MM.1S (cell line): Measurements from ENCODE around the gene THOP1.

Experiments
- DNase-seq: peaks from one replicate; pipeline ENCODE4 v3.0.0-alpha.2; 2015
- H2AFZ ChIP-seq: fragments of 300-600 bp; sonication (generic); 2 replicates; pipeline ENCODE4 v1.6.0; 2016; ENCODE audit warnings: antibody characterized with exemption, low read length
- H3F3A ChIP-seq: fragments of 300-600 bp; sonication (generic); 2 replicates; pipeline ENCODE4 v1.6.1; 2016; ENCODE audit warnings: mild to moderate bottlenecking, antibody characterized with exemption, low read length, moderate library complexity, mixed read lengths; ENCODE audit not compliant: insufficient read depth
- H3K27ac ChIP-seq: fragments of 300-600 bp; sonication (generic); 2 replicates; pipeline ENCODE4 v1.5.1; 2016; ENCODE audit warnings: mild to moderate bottlenecking, low read length
- H3K27me3 ChIP-seq: fragments of 300-600 bp; sonication (generic); replicated peaks from 2 replicates; pipeline ENCODE4 v1.6.0; 2016; ENCODE audit warnings: low read length; ENCODE audit not compliant: insufficient read depth
- H3K36me3 ChIP-seq: fragments of 300-600 bp; sonication (generic); replicated peaks from 2 replicates; pipeline ENCODE4 v1.6.1; 2016; ENCODE audit warnings: mild to moderate bottlenecking, low read length, mixed read lengths; ENCODE audit not compliant: insufficient read depth
- H3K4me1 ChIP-seq: fragments of 300-600 bp; sonication (generic); 2 replicates; pipeline ENCODE4 v1.6.1; 2016; ENCODE audit warnings: low read length, mixed read lengths
- H3K4me2 ChIP-seq: fragments of 300-600 bp; sonication (generic); 2 replicates; pipeline ENCODE4 v1.6.0; 2016; ENCODE audit warnings: low read depth, low read length
- H3K4me3 ChIP-seq: fragments of 300-600 bp; sonication (generic); 2 replicates; pipeline ENCODE4 v1.5.1; 2016; ENCODE audit warnings: low read length, mixed read lengths
- H3K79me2 ChIP-seq: fragments of 300-600 bp; sonication (generic); 2 replicates; pipeline ENCODE4 v1.6.1; 2016; ENCODE audit warnings: mixed run types, low read length, mixed read lengths
- H3K9ac ChIP-seq: fragments of 300-600 bp; sonication (generic); 2 replicates; pipeline ENCODE4 v1.6.1; 2016; ENCODE audit warnings: low read length, mixed read lengths
- H3K9me2 ChIP-seq: fragments of 300-600 bp; sonication (generic); replicated peaks from 2 replicates; pipeline ENCODE4 v1.6.1; 2016; ENCODE audit warnings: mild to moderate bottlenecking, low read length, mixed read lengths; ENCODE audit not compliant: insufficient read depth
- H3K9me3 ChIP-seq: fragments of 300-600 bp; sonication (generic); replicated peaks from 2 replicates; pipeline ENCODE4 v1.6.1; 2016; ENCODE audit warnings: mild to moderate bottlenecking, low read length, mixed read lengths; ENCODE audit not compliant: insufficient read depth
- H4K20me1 ChIP-seq: fragments of 300-600 bp; sonication (generic); 2 replicates; pipeline ENCODE4 v1.6.1; 2016; ENCODE audit warnings: mild to moderate bottlenecking, low read length, moderate library complexity, mixed read lengths; ENCODE audit not compliant: insufficient read depth
- EZH2 ChIP-seq: fragments of 300-600 bp; sonication (generic); optimal IDR thresholded peaks from 2 replicates; pipeline ENCODE3; 2017; ENCODE audit warnings: low read depth, mild to moderate bottlenecking, antibody characterized with exemption, low read length, mixed read lengths
- EZH2phosphoT487 ChIP-seq: fragments of 300-600 bp; sonication (generic); IDR thresholded peaks from 2 replicates; pipeline ENCODE4 v1.6.1; 2018; ENCODE audit warnings: antibody characterized with exemption, low read length
- TF ChIP-seq, protein P1 (sequence below): fragments of 300-600 bp; sonication (generic); IDR thresholded peaks from 2 replicates; pipeline ENCODE4 v1.5.1; 2016; ENCODE audit warnings: antibody characterized with exemption, low read length, mixed read lengths

Gene THOP1

DNA sequence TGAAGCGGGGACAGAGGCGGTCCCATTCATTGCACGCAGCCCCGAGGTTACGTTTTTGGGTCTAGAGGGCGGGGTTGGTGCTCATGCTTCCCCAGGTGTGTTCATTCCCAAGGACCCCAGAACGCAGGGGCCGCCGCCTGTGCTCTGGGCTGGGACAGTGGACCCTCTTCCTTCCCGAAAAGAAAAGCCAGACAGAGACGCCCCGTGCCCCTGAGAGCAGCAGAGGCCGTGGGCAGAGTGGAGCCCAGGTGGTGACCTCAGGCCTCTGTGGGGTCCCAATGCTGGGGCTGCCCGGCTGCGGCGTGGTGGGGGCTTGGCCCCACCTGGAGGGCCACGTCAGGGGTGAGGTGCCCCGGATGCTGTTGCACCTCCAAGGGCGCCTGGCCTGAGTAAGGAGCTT lies 17.6 kb upstream of the THOP1 start:
- peaks cover 10% of the 10 kb centered on the region for H3K36me3 ChIP-seq
- H3K27me3 ChIP-seq: no peaks in the 10 kb centered on the region
- peaks cover 54% of the 10 kb centered on the region for H3K79me2 ChIP-seq
- no peaks in the 10 kb centered on the region for H3K9me3 ChIP-seq
- TF ChIP-seq EZH2: no peak
- TF ChIP-seq, protein P1, sequence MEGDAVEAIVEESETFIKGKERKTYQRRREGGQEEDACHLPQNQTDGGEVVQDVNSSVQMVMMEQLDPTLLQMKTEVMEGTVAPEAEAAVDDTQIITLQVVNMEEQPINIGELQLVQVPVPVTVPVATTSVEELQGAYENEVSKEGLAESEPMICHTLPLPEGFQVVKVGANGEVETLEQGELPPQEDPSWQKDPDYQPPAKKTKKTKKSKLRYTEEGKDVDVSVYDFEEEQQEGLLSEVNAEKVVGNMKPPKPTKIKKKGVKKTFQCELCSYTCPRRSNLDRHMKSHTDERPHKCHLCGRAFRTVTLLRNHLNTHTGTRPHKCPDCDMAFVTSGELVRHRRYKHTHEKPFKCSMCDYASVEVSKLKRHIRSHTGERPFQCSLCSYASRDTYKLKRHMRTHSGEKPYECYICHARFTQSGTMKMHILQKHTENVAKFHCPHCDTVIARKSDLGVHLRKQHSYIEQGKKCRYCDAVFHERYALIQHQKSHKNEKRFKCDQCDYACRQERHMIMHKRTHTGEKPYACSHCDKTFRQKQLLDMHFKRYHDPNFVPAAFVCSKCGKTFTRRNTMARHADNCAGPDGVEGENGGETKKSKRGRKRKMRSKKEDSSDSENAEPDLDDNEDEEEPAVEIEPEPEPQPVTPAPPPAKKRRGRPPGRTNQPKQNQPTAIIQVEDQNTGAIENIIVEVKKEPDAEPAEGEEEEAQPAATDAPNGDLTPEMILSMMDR: no peak
- no peak for TF ChIP-seq EZH2phosphoT487
- H3K4me1 ChIP-seq: no peaks in the 10 kb centered on the region
- H3K27ac ChIP-seq: no peak overlapping the region
- H4K20me1 ChIP-seq: peaks cover 18% of the 10 kb centered on the region
- no peak overlapping the region for H3K4me2 ChIP-seq
- no peaks in the 10 kb centered on the region for H3K9me2 ChIP-seq
- no peak overlapping the region for H3K4me3 ChIP-seq
- DNase-seq: no peak
- H3F3A ChIP-seq: no peaks in the 10 kb centered on the region
- no peak overlapping the region for H2AFZ ChIP-seq
- no peak overlapping the region for H3K9ac ChIP-seq

DNA sequence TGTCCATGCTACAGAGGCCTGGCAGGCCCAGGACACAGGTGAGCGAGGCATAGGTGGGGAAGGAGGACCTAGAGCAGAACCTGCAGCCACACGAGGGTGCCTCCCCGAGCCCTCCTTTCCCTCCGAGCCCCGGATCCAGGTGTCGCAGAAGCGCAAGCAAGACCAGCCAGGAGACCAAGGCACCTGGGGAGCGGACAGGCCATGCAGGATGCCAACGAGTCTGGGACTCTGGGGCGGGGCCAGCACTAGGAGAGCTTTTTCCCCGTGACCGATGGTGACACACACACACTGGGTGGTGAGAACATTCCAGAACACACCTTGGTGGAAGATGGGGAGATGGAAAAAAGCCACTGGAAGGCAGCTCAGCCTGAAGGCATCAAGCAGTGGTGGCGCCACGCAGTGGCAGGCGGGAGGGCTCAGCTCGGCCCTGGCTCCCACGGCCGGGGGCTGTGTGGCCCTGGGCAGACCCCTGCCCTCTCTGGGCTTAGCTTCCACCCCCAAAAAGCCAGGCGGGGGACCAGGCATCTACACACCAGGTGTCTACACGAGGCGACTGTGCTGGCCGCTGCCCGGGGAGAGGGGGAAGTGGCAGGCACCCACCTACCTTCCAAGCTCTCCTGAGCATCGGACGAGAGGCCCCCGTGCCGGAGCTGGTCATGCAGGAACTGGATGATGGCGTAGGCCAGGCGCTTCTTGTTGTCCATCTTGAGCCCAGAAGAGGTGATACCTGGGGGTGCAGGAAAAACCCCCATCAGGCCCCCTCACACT lies 16.8 kb upstream of the THOP1 start:
- H3K27me3 ChIP-seq: no peaks in the 10 kb centered on the region
- H3K27ac ChIP-seq: no peak overlapping the region
- H4K20me1 ChIP-seq: peaks cover 18% of the 10 kb centered on the region
- H3K9ac ChIP-seq: no peak overlapping the region
- H3K9me2 ChIP-seq: no peaks in the 10 kb centered on the region
- H3K9me3 ChIP-seq: no peaks in the 10 kb centered on the region
- H2AFZ ChIP-seq: no peak overlapping the region
- H3K36me3 ChIP-seq: peaks cover 10% of the 10 kb centered on the region
- TF ChIP-seq, protein P1: no peak
- no peak for TF ChIP-seq EZH2phosphoT487
- no peak for TF ChIP-seq EZH2
- H3K4me3 ChIP-seq: no peak overlapping the region
- no peaks in the 10 kb centered on the region for H3K4me1 ChIP-seq
- peaks cover 54% of the 10 kb centered on the region for H3K79me2 ChIP-seq
- H3F3A ChIP-seq: no peaks in the 10 kb centered on the region
- H3K4me2 ChIP-seq: no peak overlapping the region
- no peak for DNase-seq

GRCh38 chr19:2769218-2769617 lies 16.1 kb upstream of the THOP1 start:
- H3K9me3 ChIP-seq: no peaks in the 10 kb centered on the region
- no peak overlapping the region for H3K9ac ChIP-seq
- peaks cover 21% of the 10 kb centered on the region for H4K20me1 ChIP-seq
- H3K36me3 ChIP-seq: peaks cover 10% of the 10 kb centered on the region
- H3K4me1 ChIP-seq: no peaks in the 10 kb centered on the region
- H3K27me3 ChIP-seq: no peaks in the 10 kb centered on the region
- no peak for DNase-seq
- no peaks in the 10 kb centered on the region for H3K9me2 ChIP-seq
- H3K79me2 ChIP-seq: peaks cover 57% of the 10 kb centered on the region
- H3K4me3 ChIP-seq: no peak overlapping the region
- TF ChIP-seq, protein P1: no peak
- no peak for TF ChIP-seq EZH2
- no peak for TF ChIP-seq EZH2phosphoT487
- no peaks in the 10 kb centered on the region for H3F3A ChIP-seq
- no peak overlapping the region for H3K27ac ChIP-seq
- no peak overlapping the region for H2AFZ ChIP-seq
- no peak overlapping the region for H3K4me2 ChIP-seq
